Erythroblast (primary cell): ENCODE results near the gene RAB2B.

Experiments used
- GATA1 ChIP-seq: IDR thresholded peaks from 2 replicates; pipeline ENCODE4 v1.6.1; 2011; ENCODE audit warnings: low read depth, mild to moderate bottlenecking, control low read depth, low read length, moderate library complexity
- POLR2A ChIP-seq: IDR thresholded peaks from 2 replicates; pipeline ENCODE4 v1.6.1; 2011; ENCODE audit warnings: mild to moderate bottlenecking, low read length

GRCh38 chr14:21524575-21525490, 48.1 kb upstream of the RAB2B start:
- TF ChIP-seq POLR2A, result no peak
- TF ChIP-seq GATA1, result no peak
